Ovary (tissue), 9 donors: ENCODE measurements around the gene POLN. TPM values are rescaled to one million over a fixed set of nuclear protein-coding genes. Genes with fewer than 3 reads are reported as not detected.
"Not testable (repeated sequence)": the region's sequence is repeated elsewhere in the genome, so short reads cannot be mapped to it uniquely, and the experiment has no call there.

Experiments used
- DNase-seq, 5 donors: peaks; one replicate each; pipeline ENCODE4 v3.0.0-alpha.2; 2019 to 2020
- H3K27ac ChIP-seq, 2 donors: fragments of 200-600 bp; one replicate each; pipeline versions ENCODE4 v1.5.1 to v1.8.0; 2019 to 2022
- H3K27me3 ChIP-seq: fragments of 200-600 bp; one replicate; pipeline ENCODE4 v1.8.0; 2022
- H3K36me3 ChIP-seq: fragments of 200-600 bp; sonication (generic); one replicate; pipeline ENCODE4 v1.5.1; 2019
- H3K4me1 ChIP-seq: one replicate; pipeline ENCODE4 v1.8.1; 2013; ENCODE audit warnings: mild to moderate bottlenecking, moderate library complexity; ENCODE audit not compliant: insufficient read depth
- H3K4me3 ChIP-seq: fragments of 200-600 bp; sonication (generic); one replicate; pipeline ENCODE4 v1.5.1; 2017
- H3K9me3 ChIP-seq, 2 donors: fragments of 200-600 bp in 1 of 2; sonication (generic) in 1 of 2; one replicate each; pipeline versions ENCODE4 v1.5.1 to v1.8.1; 2013 to 2019; ENCODE audit warnings: mild to moderate bottlenecking in 1 of 2, moderate library complexity in 1 of 2
- EP300 ChIP-seq: sonication (generic); formaldehyde crosslinking; IDR thresholded peaks from one replicate; pipeline ENCODE4 v1.6.1; 2017; ENCODE audit warnings: antibody characterized with exemption
- POLR2A ChIP-seq: fragments of 450-650 bp; IDR thresholded peaks from one replicate; pipeline ENCODE4 v1.6.1; 2017; ENCODE audit warnings: antibody characterized with exemption, mild to moderate bottlenecking, moderate library complexity
- WGBS, 3 donors: extraction: QIAGEN DNeasy Blood & Tissue Kit in 1 of 3; methylation state at CpG; one replicate each; pipeline versions ENCODE4 v1.1.5 to v1.1.7; 2013 to 2017; 5-methylcytosine and 5-hydroxymethylcytosine counted together
- intact Hi-C, 4 donors: fragments of 100-400 bp; cut with DNase I; formaldehyde crosslinking; loops; one replicate each; pipeline versions ENCODE4 v1.11.0 to v1.15.1; 2022 to 2023
- polyA plus RNA-seq, 2 donors: library from polyadenylated mRNA; stranded (reverse); fragments of 200-250 nt in 1 of 2; fragments of 350-450 nt in 1 of 2; fragmentation: Illumina TruSeq in 1 of 2; extraction: RNeasy Lipid Tissue Mini Kit (QIAGEN cat#74804) in 1 of 2; gene quantifications; one replicate each; pipeline ENCODE4 v1.2.3, GENCODE V29; 2013 to 2014
- total RNA-seq, 7 donors: library from RNA; depleted of rRNA in 2 of 7; stranded (reverse); fragments of >200 nt in 2 of 7; fragmentation: NEBNext Ultra II Directional in 3 of 7; extraction: Animal tissue kit (Norgen Biotek cat#: 25700) in 3 of 7; gene quantifications; one replicate each; pipeline versions ENCODE4 v1.1.0 to v1.2.4, GENCODE V29; 2016 to 2023
- TF ChIP-seq, protein P1 (sequence below), 3 donors: fragments of 450-650 bp in 2 of 3; fragments of 200-600 bp in 1 of 3; IDR thresholded peaks; one replicate each; pipeline versions ENCODE4 v1.5.1 to v1.8.0; 2016 to 2022; ENCODE audit warnings: antibody characterized with exemption in 3 of 3, mild to moderate bottlenecking in 1 of 3
- donor health status: DM: no; HTN: no; CAD: no; lungs with moderate emphysema.
- donor health status: DM: no; HTN: no; CAD: no.
- donor health status: Bipolar disorder and iron deficiency.
- donor health status: DM: yes; HTN: yes; CAD: no.
- donor health status: DM: no; HTN: no; CAD: no.
- donor health status: DM: yes; HTN: yes; CAD: no.

Gene POLN
- total and polyA plus RNA-seq, 9 donors, result 0.95 to 11.4 (median 3.1) TPM

DNA sequence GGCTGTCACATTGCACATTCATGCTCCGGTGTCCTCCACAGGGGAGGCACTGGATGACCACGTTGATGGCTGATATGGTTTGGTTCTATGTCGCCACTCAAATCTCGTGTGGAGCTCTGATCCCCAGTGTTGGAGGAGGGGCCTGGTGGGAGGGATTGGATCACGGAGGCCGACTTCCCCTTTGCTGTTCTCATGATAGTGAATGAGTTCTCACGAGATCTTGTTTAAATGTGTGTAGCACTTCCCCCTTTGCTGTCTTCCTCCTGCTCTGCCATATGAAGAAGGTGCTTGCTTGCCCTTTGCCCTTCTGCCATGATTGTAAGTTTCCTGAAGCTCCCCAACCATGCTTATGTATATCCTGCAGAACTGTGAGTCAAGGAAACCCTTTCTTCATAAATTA is 205.1 kb downstream of the POLN start:
- no peak overlapping the region for H3K4me3 ChIP-seq
- H3K27ac ChIP-seq, result no peak overlapping the region
- intact Hi-C loops, result no loop called here
- H3K27me3 ChIP-seq, result peaks cover 4% of the 10 kb centered on the region
- DNase-seq, result no peak
- peaks cover 6% of the 10 kb centered on the region for H3K4me1 ChIP-seq
- no peaks in the 10 kb centered on the region for H3K36me3 ChIP-seq
- TF ChIP-seq, protein P1, sequence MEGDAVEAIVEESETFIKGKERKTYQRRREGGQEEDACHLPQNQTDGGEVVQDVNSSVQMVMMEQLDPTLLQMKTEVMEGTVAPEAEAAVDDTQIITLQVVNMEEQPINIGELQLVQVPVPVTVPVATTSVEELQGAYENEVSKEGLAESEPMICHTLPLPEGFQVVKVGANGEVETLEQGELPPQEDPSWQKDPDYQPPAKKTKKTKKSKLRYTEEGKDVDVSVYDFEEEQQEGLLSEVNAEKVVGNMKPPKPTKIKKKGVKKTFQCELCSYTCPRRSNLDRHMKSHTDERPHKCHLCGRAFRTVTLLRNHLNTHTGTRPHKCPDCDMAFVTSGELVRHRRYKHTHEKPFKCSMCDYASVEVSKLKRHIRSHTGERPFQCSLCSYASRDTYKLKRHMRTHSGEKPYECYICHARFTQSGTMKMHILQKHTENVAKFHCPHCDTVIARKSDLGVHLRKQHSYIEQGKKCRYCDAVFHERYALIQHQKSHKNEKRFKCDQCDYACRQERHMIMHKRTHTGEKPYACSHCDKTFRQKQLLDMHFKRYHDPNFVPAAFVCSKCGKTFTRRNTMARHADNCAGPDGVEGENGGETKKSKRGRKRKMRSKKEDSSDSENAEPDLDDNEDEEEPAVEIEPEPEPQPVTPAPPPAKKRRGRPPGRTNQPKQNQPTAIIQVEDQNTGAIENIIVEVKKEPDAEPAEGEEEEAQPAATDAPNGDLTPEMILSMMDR (IDR thresholded peaks at IDR 0.05), result no peak
- no peaks in the 10 kb centered on the region for H3K9me3 ChIP-seq
- 79 to 88% (median 82%) methylated on average over 7 of the region's 7 CpGs for WGBS, 3 donors

DNA sequence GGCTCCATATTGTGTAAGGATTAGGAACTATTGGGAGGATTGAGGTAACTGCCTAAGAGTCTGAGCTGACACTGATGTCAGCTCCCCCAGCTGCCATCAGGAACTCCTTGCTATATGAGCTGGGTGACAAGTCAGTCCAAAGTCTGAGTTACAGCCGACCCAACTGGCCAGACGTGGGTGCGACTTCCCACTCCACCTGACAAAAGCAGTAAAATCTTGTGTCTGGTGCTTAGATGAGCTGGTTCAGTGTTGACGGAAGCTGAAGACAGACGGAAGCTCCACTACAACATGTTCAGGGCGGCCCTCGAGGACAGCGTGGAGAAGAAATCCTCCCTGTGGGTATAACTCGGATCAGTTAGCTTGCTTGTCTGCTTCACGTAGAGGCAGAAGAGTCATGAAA is 205.6 kb downstream of the POLN start:
- H3K4me1 ChIP-seq, result peaks cover 3% of the 10 kb centered on the region
- no peak overlapping the region for H3K27ac ChIP-seq
- intact Hi-C loops, result no loop called here
- no peak for DNase-seq
- no peak for TF ChIP-seq EP300
- TF ChIP-seq, protein P1 (IDR thresholded peaks at IDR 0.05), result no peak
- TF ChIP-seq POLR2A, result no peak
- H3K4me3 ChIP-seq, result no peak overlapping the region
- no peaks in the 10 kb centered on the region for H3K27me3 ChIP-seq
- H3K36me3 ChIP-seq, result no peaks in the 10 kb centered on the region
- H3K9me3 ChIP-seq, result no peaks in the 10 kb centered on the region
- WGBS, 3 donors, result 94 to 96% (median 94%) methylated on average over 10 of the region's 10 CpGs

DNA sequence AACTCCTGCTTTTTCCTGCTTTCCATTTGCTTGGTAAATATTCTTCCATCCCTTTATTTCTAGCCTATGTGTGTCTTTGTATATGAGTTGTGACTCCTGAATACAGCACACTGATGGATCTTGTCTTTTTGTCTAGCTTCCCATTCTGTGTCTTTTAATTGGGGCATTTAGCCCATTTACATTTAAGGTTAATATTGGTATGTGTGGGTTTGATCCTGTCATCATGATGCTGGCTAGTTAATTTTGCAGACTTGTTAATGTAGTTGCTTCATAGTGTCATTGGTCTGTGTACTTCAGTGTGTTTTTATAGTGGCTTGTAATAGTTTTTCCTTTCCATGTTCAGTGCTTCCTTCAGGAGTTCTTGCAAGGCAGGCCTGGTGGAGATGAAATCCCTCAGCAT is 210.8 kb downstream of the POLN start:
- DNase-seq, intact Hi-C loops, H3K36me3 ChIP-seq, H3K4me3 ChIP-seq, H3K9me3 ChIP-seq, H3K27me3 ChIP-seq, H3K27ac ChIP-seq, H3K4me1 ChIP-seq: not testable (repeated sequence)

DNA sequence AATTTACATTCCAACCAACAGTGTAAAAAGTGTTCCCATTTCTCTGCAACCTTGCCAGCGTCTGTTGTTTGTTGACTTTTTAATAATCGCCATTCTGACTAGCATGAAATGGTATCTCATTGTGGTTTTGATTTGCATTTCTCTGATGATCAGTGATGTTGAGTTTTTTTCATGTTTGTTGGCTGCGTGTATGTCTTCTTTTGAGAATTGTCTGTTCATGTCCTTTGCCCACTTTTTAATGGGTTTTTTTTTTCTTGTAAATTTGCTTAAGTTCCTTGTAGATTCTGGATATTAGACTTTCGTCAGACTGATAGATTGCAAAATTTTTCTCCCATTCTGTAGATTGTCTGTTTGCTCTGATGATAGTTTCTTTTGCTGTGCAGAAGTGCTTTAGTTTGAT is 214.8 kb downstream of the POLN start:
- H3K9me3 ChIP-seq, H3K4me3 ChIP-seq, H3K27ac ChIP-seq, DNase-seq, intact Hi-C loops, H3K27me3 ChIP-seq, H3K4me1 ChIP-seq, H3K36me3 ChIP-seq: not testable (repeated sequence)
- WGBS, 3 donors, result 90 to 91% (median 91%) methylated on average over 4 of the region's 4 CpGs

DNA sequence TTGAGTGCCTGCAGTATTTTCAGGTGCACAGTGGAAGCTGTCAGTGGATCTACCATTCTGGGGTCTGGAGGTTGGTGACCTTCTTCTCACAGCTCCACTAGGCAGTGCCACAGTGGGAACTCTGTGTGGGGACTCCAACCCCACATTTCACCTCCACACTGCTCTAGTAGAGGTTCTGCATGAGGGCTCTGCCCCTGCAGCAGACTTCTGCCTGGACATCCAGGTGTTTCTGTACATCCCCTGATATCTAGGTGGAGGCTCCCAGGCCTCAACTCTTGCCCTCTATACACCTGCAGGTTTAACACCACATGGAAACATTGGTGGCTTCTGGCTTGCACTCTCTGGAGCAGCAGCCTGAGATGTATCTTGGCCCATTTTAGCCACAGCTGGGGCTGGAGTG is 216.1 kb downstream of the POLN start:
- Histone ChIP-seq H3K4me3 (no peak overlapping the region), H3K9me3 (no peaks in the 10 kb centered on the region), H3K4me1 (no peaks in the 10 kb centered on the region), H3K27ac (no peak overlapping the region), H3K36me3 (no peaks in the 10 kb centered on the region), H3K27me3 (no peaks in the 10 kb centered on the region)
- intact Hi-C loops, result no loop called here
- DNase-seq, result no peak
- TF ChIP-seq POLR2A (no peak), EP300 (no peak)
- TF ChIP-seq, protein P1 (IDR thresholded peaks at IDR 0.05), result no peak

DNA sequence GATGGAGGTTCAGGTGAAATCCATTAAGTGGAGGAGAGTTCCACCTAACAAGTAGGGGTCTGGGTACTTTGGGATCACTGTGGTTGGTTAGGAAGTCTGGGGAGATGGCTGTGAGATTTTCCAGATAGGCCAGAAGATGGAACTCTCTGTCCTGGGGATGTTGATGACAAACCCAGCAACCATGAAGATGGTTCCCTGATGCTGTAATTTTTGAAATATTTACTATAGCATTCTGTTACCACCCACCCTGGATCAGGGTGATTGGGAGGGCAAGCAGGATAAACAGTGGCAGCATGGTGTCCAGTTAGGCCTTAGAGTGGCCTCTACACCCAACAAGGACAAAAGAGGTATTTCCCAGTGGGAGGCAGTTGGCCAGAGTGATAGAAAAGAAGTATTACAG is 217.2 kb downstream of the POLN start:
- no peaks in the 10 kb centered on the region for H3K27me3 ChIP-seq
- no peak for DNase-seq
- H3K9me3 ChIP-seq, result no peaks in the 10 kb centered on the region
- H3K27ac ChIP-seq, result no peak overlapping the region
- no peak overlapping the region for H3K4me3 ChIP-seq
- intact Hi-C loops, result no loop called here
- H3K4me1 ChIP-seq, result no peaks in the 10 kb centered on the region
- TF ChIP-seq, protein P1 (IDR thresholded peaks at IDR 0.05), result no peak
- no peak for TF ChIP-seq EP300
- TF ChIP-seq POLR2A, result no peak
- no peaks in the 10 kb centered on the region for H3K36me3 ChIP-seq
